HG03439 (cell line): ENCODE data around the gene CERS5.

Experiments
- ATAC-seq: cut with Tn5 transposase; IDR thresholded peaks from one replicate; pipeline ENCODE4 v1.9.1; 2021; ENCODE audit warnings: mild to moderate bottlenecking, moderate library complexity; ENCODE audit not compliant: unreplicated experiment

The CERS5 gene

GRCh38 chr12:50082644-50083043, 84.5 kb downstream of the CERS5 start:
- ATAC-seq, result no peak

GRCh38 chr12:50081096-50081808, 85.9 kb downstream of the CERS5 start:
- ATAC-seq, result no peak

GRCh38 chr12:50079771-50080170, 87.4 kb downstream of the CERS5 start:
- no peak for ATAC-seq
